HG03175 (cell line): ENCODE results near the gene ZNRF2.

Experiments used
- ATAC-seq: cut with Tn5 transposase; IDR thresholded peaks from one replicate; pipeline ENCODE4 v1.9.1; 2021; ENCODE audit warnings: mild to moderate bottlenecking, moderate library complexity; ENCODE audit not compliant: unreplicated experiment

The ZNRF2 gene

GRCh38 chr7:30403477-30403876, 119.1 kb downstream of the ZNRF2 start:
- no peak for ATAC-seq

- no peak for ATAC-seq
Measured at GRCh38 chr7:30405179-30405578, 120.8 kb downstream of the ZNRF2 start.

- ATAC-seq, result no peak
Measured at GRCh38 chr7:30406664-30407425, 122.4 kb downstream of the ZNRF2 start.

GRCh38 chr7:30411173-30411572, 126.8 kb downstream of the ZNRF2 start:
- ATAC-seq, result no peak

- ATAC-seq, result no peak
Measured at GRCh38 chr7:30411897-30412296, 127.5 kb downstream of the ZNRF2 start.

- ATAC-seq, result no peak
Measured at GRCh38 chr7:30412782-30413504, 128.5 kb downstream of the ZNRF2 start.

- no peak for ATAC-seq
Measured at GRCh38 chr7:30413864-30414263, 129.5 kb downstream of the ZNRF2 start.
